Vagina (tissue), 2 donors: ENCODE data around the gene ANKS3.

ENCODE experiments used
- POLR2A ChIP-seq, 2 donors: fragments of 450-650 bp; IDR thresholded peaks; one replicate each; pipeline ENCODE4 v1.6.1; 2017; ENCODE audit warnings: antibody characterized with exemption in 2 of 2, mild to moderate bottlenecking in 2 of 2, moderate library complexity in 2 of 2
- TF ChIP-seq, protein P1 (sequence below), 3 experiments: fragments of 450-650 bp in 2 of 3; fragments of 200-600 bp in 1 of 3; sonication (generic) in 1 of 3; IDR thresholded peaks; one replicate each; pipeline ENCODE4 v1.5.1; 2017 to 2019; ENCODE audit warnings: antibody characterized with exemption in 3 of 3, mild to moderate bottlenecking in 2 of 3, moderate library complexity in 2 of 3

DNA sequence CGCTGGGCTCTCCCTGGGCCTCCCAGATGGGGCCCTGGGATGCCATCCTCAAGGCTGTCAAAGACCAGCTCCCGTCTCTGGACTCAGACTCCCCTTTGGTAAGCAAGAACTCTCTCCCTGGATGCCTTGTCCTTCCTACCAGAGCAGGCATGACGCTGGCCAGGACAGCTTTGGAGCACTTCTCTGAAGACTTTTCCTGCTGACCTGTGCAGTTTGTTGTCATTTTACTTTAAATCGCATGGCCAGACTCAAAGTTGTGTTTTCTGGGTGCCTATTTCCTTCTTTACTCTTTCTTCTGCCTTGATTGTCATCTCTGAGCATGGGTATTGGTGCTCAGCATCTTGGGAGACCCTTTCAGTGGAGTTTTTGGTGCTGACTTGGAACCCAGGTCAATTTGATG is 2.5 kb upstream of the ANKS3 start:
- TF ChIP-seq, protein P1, sequence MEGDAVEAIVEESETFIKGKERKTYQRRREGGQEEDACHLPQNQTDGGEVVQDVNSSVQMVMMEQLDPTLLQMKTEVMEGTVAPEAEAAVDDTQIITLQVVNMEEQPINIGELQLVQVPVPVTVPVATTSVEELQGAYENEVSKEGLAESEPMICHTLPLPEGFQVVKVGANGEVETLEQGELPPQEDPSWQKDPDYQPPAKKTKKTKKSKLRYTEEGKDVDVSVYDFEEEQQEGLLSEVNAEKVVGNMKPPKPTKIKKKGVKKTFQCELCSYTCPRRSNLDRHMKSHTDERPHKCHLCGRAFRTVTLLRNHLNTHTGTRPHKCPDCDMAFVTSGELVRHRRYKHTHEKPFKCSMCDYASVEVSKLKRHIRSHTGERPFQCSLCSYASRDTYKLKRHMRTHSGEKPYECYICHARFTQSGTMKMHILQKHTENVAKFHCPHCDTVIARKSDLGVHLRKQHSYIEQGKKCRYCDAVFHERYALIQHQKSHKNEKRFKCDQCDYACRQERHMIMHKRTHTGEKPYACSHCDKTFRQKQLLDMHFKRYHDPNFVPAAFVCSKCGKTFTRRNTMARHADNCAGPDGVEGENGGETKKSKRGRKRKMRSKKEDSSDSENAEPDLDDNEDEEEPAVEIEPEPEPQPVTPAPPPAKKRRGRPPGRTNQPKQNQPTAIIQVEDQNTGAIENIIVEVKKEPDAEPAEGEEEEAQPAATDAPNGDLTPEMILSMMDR (IDR thresholded peaks at IDR 0.05): no peak
- no peak for TF ChIP-seq POLR2A (IDR thresholded peaks at IDR 0.05)
